ENCODE results near the gene EIF1. TPM values are rescaled to one million over a fixed set of nuclear protein-coding genes. Genes with fewer than 3 reads are reported as not detected.

Gene EIF1
- total RNA-seq, 2 donors from 2014 or later, result 574 to 740 TPM

DNA sequence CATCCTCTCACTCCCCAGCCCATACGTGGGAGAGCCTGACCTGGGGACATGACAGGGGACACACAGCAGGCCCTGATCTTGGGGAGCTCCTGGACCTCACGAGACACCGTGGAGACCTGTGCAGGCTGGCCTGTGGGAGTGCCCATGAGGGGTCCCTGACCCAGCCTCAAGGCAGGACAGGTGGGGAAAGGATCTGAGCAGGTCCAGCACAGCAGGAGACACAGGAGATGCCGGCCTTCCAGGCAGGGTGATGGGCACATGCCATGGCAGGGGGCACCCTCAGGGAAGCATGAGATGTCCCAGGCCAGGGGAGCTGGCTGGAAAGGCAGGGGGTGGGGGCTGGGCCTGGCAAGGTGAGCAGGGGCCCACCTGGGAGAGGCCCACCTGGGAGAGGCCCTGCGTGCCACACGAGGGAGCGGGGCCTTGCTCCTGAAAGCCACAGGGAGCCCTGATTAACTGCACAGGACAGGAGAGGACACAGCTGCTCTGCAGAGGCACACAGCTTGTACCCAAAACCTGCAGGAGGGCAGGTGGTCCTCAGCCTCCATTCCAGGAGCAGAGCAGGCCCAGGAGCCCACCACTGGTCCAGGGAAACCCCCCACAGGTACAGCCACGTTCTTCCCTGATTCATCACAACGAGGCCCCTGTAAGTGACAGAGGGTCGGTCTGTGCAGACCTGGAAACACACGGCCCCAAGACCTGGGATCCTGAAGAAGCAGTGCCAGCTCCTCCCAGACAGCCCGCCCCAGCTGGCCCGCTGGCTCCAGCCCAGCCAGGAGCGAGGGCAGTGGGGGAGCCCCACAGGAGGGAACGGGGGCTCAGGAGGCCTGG is 37.7 kb upstream of the EIF1 start:
- no peak overlapping the region for H3K4me3 ChIP-seq

DNA sequence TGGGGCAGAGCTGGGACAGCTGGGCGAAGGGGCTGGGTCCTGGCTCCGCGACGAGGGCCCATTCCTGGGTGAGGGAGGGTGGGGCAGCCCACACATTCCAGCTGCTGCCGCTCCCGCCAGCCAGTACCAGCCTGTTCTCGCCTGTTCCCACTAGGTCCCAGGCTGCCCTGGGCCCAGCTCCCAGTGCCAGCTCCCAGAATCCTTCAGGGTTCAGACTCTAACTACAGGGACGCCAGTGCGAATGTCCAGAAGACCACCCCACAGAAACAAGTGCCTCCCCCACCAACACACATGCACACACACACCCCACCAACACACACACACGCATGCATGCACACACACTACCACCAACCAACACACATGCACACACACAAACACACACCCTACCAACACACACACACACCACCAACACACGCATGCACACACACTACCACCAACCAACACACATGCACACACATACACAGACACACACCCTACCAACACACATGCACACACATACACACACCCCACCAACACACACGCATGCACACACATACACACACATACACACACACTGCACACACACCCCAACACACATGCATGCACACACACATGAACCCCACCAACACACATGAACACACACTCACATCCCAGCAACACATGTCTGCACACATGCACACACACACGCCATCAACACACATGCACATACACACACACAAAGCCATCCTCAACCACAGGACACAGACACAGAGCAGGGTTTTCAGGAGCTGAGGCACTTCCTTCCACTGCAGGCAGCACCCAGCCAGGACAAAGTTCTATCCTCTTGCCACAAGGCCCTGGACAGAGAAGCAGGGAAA is 36.8 kb upstream of the EIF1 start:
- peak; percentile 93 for DNase-seq
- TF ChIP-seq, protein P1, sequence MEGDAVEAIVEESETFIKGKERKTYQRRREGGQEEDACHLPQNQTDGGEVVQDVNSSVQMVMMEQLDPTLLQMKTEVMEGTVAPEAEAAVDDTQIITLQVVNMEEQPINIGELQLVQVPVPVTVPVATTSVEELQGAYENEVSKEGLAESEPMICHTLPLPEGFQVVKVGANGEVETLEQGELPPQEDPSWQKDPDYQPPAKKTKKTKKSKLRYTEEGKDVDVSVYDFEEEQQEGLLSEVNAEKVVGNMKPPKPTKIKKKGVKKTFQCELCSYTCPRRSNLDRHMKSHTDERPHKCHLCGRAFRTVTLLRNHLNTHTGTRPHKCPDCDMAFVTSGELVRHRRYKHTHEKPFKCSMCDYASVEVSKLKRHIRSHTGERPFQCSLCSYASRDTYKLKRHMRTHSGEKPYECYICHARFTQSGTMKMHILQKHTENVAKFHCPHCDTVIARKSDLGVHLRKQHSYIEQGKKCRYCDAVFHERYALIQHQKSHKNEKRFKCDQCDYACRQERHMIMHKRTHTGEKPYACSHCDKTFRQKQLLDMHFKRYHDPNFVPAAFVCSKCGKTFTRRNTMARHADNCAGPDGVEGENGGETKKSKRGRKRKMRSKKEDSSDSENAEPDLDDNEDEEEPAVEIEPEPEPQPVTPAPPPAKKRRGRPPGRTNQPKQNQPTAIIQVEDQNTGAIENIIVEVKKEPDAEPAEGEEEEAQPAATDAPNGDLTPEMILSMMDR (IDR thresholded peaks at IDR 0.05), result no peak
- Histone ChIP-seq H3K36me3 (no peaks in the 10 kb centered on the region), H3K27me3 (no peaks in the 10 kb centered on the region), H3K27ac (peak overlapping the region; percentile 96), H3K4me1 (peaks cover 35% of the 10 kb centered on the region), H3K9me3 (no peaks in the 10 kb centered on the region), H3K9ac (ENCODE audit: low read depth in 2 of 2, low read length in 2 of 2) (peak overlapping the region; percentile 56 to 95), H3K4me3 (no peak overlapping the region)
- intact Hi-C loops (cut with DNase I), result loop anchor here (5.0 kb wide), 1 partner anchor 750 kb away; no protein-coding TSS in a partner anchor

More for the DNA sequence above, 37.7 kb upstream of the EIF1 start:
- no peak for DNase-seq
- Histone ChIP-seq H3K27me3 (no peaks in the 10 kb centered on the region), H3K4me1 (peaks cover 33% of the 10 kb centered on the region), H3K9me3 (no peaks in the 10 kb centered on the region), H3K9ac (ENCODE audit: low read depth in 2 of 2, low read length in 2 of 2) (peak overlapping the region; percentile 56 to 95), H3K36me3 (no peaks in the 10 kb centered on the region), H3K27ac (peak overlapping the region; percentile 89)
- intact Hi-C loops (cut with DNase I), result loop anchor here (5.0 kb wide), 1 partner anchor 749 kb away; no protein-coding TSS in a partner anchor
- TF ChIP-seq, protein P1 (IDR thresholded peaks at IDR 0.05), result no peak

DNA sequence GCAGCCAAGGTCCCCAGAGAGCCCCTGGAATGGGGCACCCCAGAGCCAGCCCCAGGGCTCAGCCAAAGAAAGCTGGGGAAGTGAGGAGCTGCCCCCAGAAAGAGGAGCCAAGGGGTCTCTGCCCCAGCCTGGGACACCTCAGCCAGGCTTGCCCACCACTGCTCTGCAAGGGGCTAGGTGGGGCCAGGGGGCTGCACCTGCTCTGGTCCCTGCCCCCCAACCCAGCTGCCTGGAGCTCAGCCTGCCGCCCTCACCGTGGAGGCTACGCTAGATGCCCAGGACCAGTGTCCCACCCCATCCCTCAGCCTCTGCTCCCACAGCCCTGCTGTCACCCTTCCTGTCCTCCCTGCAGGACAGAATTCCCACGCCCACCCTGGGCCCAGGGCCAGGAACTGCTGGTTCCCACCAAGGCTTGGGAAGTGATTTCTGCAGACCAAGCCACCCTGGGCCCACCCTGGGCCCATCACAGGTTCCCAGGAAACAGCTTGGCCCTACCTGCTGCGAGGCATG is 36.2 kb upstream of the EIF1 start:
- TF ChIP-seq, protein P1 (IDR thresholded peaks at IDR 0.05), result no peak
- no peak overlapping the region for H3K4me3 ChIP-seq
- H3K4me1 ChIP-seq, result peaks cover 34% of the 10 kb centered on the region
- no peaks in the 10 kb centered on the region for H3K27me3 ChIP-seq
- H3K27ac ChIP-seq, result peak overlapping the region; percentile 96
- H3K9ac ChIP-seq (ENCODE audit: low read depth in 2 of 2, low read length in 2 of 2), result peak overlapping the region in 1 of 2 donors; percentile 95
- H3K9me3 ChIP-seq, result no peaks in the 10 kb centered on the region
- DNase-seq, result no peak
- H3K36me3 ChIP-seq, result no peaks in the 10 kb centered on the region
- intact Hi-C loops (cut with DNase I), result loop anchor here (5.0 kb wide), 1 partner anchor 750 kb away; no protein-coding TSS in a partner anchor

DNA sequence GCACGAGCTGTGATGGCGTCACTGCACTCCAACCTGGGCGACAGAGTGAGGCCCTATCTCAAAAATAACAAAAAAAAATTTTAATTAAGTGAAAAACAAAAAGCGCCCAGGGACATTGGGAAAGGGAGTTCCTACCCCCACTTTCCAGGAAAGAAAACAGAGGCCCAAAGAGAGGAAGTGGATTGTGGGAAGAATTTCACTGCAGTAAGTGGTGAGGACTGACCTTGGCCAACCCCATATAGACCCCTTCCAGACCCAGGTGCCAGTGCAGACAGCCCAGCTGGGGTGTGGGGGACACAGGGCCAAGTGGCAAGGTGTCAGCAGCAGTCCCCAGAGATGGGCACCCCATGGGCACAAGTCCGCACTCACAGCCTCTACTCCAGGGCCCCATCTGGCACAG is 35.3 kb upstream of the EIF1 start:
- no peak overlapping the region for H3K4me3 ChIP-seq
- no peaks in the 10 kb centered on the region for H3K27me3 ChIP-seq
- TF ChIP-seq, protein P1 (IDR thresholded peaks at IDR 0.05), result no peak
- peaks cover 25% of the 10 kb centered on the region for H3K4me1 ChIP-seq
- peak overlapping the region; percentile 96 for H3K27ac ChIP-seq
- DNase-seq, result no peak
- H3K9ac ChIP-seq (ENCODE audit: low read depth in 2 of 2, low read length in 2 of 2), result peak overlapping the region; percentile 51 to 95
- no peaks in the 10 kb centered on the region for H3K36me3 ChIP-seq
- intact Hi-C loops (cut with DNase I), result loop anchor here (5.0 kb wide), 1 partner anchor 751 kb away; no protein-coding TSS in a partner anchor
- H3K9me3 ChIP-seq, result no peaks in the 10 kb centered on the region
